Thyroid gland (tissue), 4 donors: ENCODE results near the gene BLM.

Experiments used
- POLR2A ChIP-seq, 2 donors: fragments of 450-650 bp; IDR thresholded peaks; one replicate each; pipeline ENCODE4 v1.6.1; 2017; ENCODE audit warnings: antibody characterized with exemption in 2 of 2, mild to moderate bottlenecking in 2 of 2, moderate library complexity in 1 of 2
- TF ChIP-seq, protein P1 (sequence below), 6 experiments: fragments of 200-600 bp in 3 of 6; fragments of 450-650 bp in 3 of 6; sonication (generic) in 3 of 6; IDR thresholded peaks; one replicate each; pipeline ENCODE4 v1.5.1; 2016 to 2019; ENCODE audit warnings: antibody characterized with exemption in 6 of 6, mild to moderate bottlenecking in 2 of 6, inconsistent platforms in 1 of 6, moderate library complexity in 1 of 6

DNA sequence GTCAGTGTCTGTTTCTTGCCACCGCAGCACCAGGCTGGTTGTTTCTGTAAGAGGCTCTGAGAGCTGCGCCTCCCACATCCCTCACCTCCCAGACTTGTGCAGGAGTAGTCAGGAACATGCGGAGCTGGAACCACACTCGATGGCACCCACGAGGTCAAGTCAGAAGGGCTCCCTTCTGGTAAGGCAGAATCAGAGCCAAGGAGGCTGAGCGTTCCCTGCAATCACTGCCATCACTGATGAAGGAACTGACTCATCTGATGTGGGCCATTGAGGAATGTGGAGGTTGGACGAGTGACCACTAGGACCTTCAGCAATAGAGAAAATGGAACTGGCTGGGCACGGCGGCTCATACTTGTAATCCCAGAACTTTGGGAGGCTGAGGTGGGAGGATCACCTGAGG, 35.7 kb upstream of the BLM start:
- TF ChIP-seq, protein P1, sequence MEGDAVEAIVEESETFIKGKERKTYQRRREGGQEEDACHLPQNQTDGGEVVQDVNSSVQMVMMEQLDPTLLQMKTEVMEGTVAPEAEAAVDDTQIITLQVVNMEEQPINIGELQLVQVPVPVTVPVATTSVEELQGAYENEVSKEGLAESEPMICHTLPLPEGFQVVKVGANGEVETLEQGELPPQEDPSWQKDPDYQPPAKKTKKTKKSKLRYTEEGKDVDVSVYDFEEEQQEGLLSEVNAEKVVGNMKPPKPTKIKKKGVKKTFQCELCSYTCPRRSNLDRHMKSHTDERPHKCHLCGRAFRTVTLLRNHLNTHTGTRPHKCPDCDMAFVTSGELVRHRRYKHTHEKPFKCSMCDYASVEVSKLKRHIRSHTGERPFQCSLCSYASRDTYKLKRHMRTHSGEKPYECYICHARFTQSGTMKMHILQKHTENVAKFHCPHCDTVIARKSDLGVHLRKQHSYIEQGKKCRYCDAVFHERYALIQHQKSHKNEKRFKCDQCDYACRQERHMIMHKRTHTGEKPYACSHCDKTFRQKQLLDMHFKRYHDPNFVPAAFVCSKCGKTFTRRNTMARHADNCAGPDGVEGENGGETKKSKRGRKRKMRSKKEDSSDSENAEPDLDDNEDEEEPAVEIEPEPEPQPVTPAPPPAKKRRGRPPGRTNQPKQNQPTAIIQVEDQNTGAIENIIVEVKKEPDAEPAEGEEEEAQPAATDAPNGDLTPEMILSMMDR (IDR thresholded peaks at IDR 0.05) = no peak
- TF ChIP-seq POLR2A (IDR thresholded peaks at IDR 0.05) = no peak
